Retinal pigment epithelial cell (primary cell): Measurements from ENCODE around the gene TRIM27.
A peak's percentile ranks its signal among the peaks of the same experiment; 100 is the strongest.

Experiments
- DNase-seq: peaks from one replicate; pipeline ENCODE4 v3.0.0-alpha.2; 2010; ENCODE audit warnings: low read depth
- H3K4me3 ChIP-seq: 2 replicates; pipeline ENCODE4 v1.5.1; 2011; ENCODE audit warnings: mild to moderate bottlenecking, low read length, control low read depth, moderate library complexity
- CTCF ChIP-seq: conservative IDR thresholded peaks from 2 replicates; pipeline ENCODE4 v1.5.1; 2011; ENCODE audit warnings: low read depth, low read length, control low read depth, inconsistent platforms

TRIM27 gene

GRCh38 chr6:28945349-28945748 is 21.6 kb upstream of the TRIM27 start:
- TF ChIP-seq CTCF: no peak
- DNase-seq: no peak
- H3K4me3 ChIP-seq: no peak overlapping the region

- TF ChIP-seq CTCF: no peak
- peak overlapping the region; percentile 75 for H3K4me3 ChIP-seq
- no peak for DNase-seq
Observed at GRCh38 chr6:28944412-28944865, 20.7 kb upstream of the TRIM27 start.

GRCh38 chr6:28943557-28944411 is 20.0 kb upstream of the TRIM27 start:
- H3K4me3 ChIP-seq: peak overlapping the region; percentile 75
- no peak for DNase-seq
- TF ChIP-seq CTCF: no peak

- no peak for DNase-seq
- peak overlapping the region; percentile 75 for H3K4me3 ChIP-seq
- no peak for TF ChIP-seq CTCF
Observed at GRCh38 chr6:28943223-28943556, 19.4 kb upstream of the TRIM27 start.

- no peak for TF ChIP-seq CTCF
- no peak for DNase-seq
- H3K4me3 ChIP-seq: peak overlapping the region; percentile 78
Observed at GRCh38 chr6:28941684-28942448, 18.1 kb upstream of the TRIM27 start.

GRCh38 chr6:28940858-28941683 is 17.3 kb upstream of the TRIM27 start:
- no peak for TF ChIP-seq CTCF
- H3K4me3 ChIP-seq: peak overlapping the region; percentile 78
- DNase-seq: no peak
